Type B pancreatic cell (in vitro differentiated cells): ENCODE data around the gene PPFIBP2. TPM values are rescaled to one million over a fixed set of nuclear protein-coding genes. Genes with fewer than 3 reads are reported as not detected.

Source experiments
- DNase-seq: peaks from one replicate; pipeline ENCODE4 v3.0.0; 2021; ENCODE audit warnings: mixed read lengths; ENCODE audit not compliant: unreplicated experiment; ENCODE audit errors: extremely low spot score
- H3K27ac Mint-ChIP-seq: 2 replicates; pipeline ENCODE4 v1.8.0; 2021; ENCODE audit warnings: mild to moderate bottlenecking, mixed read lengths
- H3K27me3 Mint-ChIP-seq: 2 replicates; pipeline ENCODE4 v1.8.0; 2021; ENCODE audit warnings: mixed read lengths
- H3K36me3 Mint-ChIP-seq: 2 replicates; pipeline ENCODE4 v1.8.0; 2021; ENCODE audit warnings: mixed read lengths
- H3K4me1 Mint-ChIP-seq: one replicate; pipeline ENCODE4 v1.8.0; 2021; ENCODE audit warnings: mixed read lengths; ENCODE audit not compliant: unreplicated experiment
- H3K4me3 Mint-ChIP-seq: 2 replicates; pipeline ENCODE4 v1.8.0; 2021; ENCODE audit warnings: mild to moderate bottlenecking, mixed read lengths
- H3K9me3 Mint-ChIP-seq: 2 replicates; pipeline ENCODE4 v1.8.0; 2021; ENCODE audit warnings: mixed read lengths
- CTCF ChIP-seq: fragments of 200-600 bp; sonication (generic); conservative IDR thresholded peaks from 2 replicates; pipeline ENCODE4 v1.5.0; 2021; ENCODE audit warnings: antibody characterized with exemption, mild to moderate bottlenecking
- total RNA-seq: library from RNA; stranded (reverse); gene quantifications from 2 replicates; pipeline ENCODE4 v1.2.1, GENCODE V29; 2021; ENCODE audit warnings: low replicate concordance

PPFIBP2 gene
- total RNA-seq, 1 donor from 2014 or later = 70.7 TPM

DNA sequence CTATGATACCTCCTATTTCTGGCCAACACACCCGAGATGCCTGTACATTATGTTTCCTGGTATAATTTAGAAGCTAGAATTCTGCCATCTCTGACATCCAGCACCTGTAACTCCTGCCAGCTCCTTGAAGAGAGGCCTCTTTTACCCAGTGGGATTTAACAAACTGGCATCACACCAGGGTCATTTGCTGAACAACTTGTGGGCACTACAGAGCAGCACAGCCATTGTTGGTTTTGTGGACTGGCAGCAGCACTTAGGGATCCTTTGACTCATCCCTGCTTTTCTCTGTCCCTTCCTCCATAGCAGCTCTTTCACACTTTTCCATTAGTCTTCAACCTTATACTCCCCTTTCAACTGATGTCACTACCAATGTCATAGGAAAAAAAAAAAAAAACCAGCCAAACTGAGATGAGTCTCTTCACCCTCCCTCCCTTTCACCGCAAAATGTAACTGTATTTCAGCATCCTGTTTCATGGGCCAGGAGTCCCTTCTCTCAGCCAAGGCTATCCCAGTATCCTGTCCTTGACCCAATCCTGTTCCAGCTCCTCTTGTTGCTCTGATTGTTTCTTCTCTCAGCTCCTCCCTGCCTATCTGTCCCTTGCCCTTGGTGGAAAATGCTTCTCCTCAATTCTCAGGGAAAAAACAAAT is 68.7 kb downstream of the PPFIBP2 start:
- no peaks in the 10 kb centered on the region for H3K27me3 Mint-ChIP-seq
- peaks cover 66% of the 10 kb centered on the region for H3K4me1 Mint-ChIP-seq
- TF ChIP-seq CTCF = no peak
- DNase-seq = no peak
- no peak overlapping the region for H3K27ac Mint-ChIP-seq
- peaks cover 22% of the 10 kb centered on the region for H3K36me3 Mint-ChIP-seq
- no peaks in the 10 kb centered on the region for H3K9me3 Mint-ChIP-seq
- H3K4me3 Mint-ChIP-seq = peak overlapping the region; percentile 34

DNA sequence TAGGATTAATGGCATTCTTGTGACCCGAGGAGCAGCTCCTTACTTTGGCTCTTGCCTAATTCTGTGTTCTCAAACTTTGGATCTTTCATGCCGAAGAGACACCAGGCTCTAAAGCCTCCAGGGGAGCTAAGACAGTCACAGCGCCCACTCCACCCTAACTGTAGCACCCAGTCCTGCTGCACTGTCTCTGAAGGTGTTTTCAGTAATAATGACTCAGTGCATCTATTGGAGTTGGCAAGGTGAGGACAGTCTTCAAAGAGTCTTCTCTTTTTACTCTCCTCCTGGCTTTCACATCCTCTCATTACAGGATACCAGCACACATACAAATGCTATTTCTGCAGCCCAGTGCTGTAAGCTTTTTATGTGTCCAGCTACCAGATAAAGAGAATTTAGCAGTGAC is 69.4 kb downstream of the PPFIBP2 start:
- Mint-ChIP-seq H3K36me3 (peaks cover 25% of the 10 kb centered on the region), H3K4me3 (no peak overlapping the region), H3K27ac (no peak overlapping the region), H3K9me3 (no peaks in the 10 kb centered on the region), H3K4me1 (peaks cover 61% of the 10 kb centered on the region), H3K27me3 (no peaks in the 10 kb centered on the region)
- no peak for DNase-seq
- no peak for TF ChIP-seq CTCF

- Mint-ChIP-seq H3K4me1 (peaks cover 44% of the 10 kb centered on the region), H3K4me3 (no peak overlapping the region), H3K36me3 (peaks cover 34% of the 10 kb centered on the region), H3K27me3 (no peaks in the 10 kb centered on the region), H3K9me3 (peaks cover 4% of the 10 kb centered on the region), H3K27ac (no peak overlapping the region)
- TF ChIP-seq CTCF = no peak
- no peak for DNase-seq
Observed at GRCh38 chr11:7584910-7585309, 71.1 kb downstream of the PPFIBP2 start.

DNA sequence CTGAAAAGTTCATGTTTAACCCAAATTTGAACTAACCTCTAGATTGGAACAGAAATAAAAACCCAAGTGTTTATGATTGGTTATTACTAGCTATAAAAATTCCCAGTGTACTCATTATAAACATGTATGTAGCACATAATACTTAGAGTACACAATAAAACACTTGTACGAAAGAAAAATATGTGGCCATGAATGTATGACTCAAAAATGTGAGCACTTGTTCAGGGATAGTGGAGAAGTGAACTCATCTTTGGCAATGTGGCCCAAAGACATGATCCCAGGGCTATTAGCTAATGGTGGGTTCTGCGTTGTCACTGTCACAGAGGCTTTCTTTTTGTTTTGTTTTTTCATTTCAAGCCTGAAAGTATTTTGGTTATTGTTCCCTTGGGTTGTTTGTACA is 72.0 kb downstream of the PPFIBP2 start:
- TF ChIP-seq CTCF = no peak
- Mint-ChIP-seq H3K27ac (no peak overlapping the region), H3K36me3 (peaks cover 36% of the 10 kb centered on the region), H3K27me3 (no peaks in the 10 kb centered on the region), H3K4me3 (no peak overlapping the region), H3K9me3 (peaks cover 4% of the 10 kb centered on the region), H3K4me1 (peaks cover 39% of the 10 kb centered on the region)
- DNase-seq = no peak

DNA sequence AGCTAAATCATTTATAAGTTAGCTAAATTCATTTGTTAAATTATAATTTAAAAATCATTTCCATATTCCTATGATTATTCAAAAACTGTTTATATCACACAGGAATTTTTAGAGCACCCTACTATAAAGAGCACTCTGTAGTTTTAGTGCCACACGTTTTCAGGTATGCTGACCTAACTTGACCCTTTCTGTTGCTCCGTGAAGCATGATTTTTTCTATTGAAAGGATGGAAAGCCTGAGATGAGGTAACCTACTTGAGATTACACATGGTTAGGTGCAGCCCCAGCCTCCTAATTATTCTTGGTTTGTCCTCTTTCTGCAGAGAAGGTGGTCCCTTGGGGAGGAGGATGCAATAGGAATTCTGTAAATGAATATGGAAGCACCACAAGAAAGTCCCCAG is 72.6 kb downstream of the PPFIBP2 start:
- H3K27me3 Mint-ChIP-seq = no peaks in the 10 kb centered on the region

More for the DNA sequence above, 72.6 kb downstream of the PPFIBP2 start:
- Mint-ChIP-seq H3K4me1 (peaks cover 35% of the 10 kb centered on the region), H3K36me3 (peaks cover 37% of the 10 kb centered on the region), H3K9me3 (peaks cover 4% of the 10 kb centered on the region), H3K27ac (no peak overlapping the region), H3K4me3 (no peak overlapping the region)
- DNase-seq = no peak
- TF ChIP-seq CTCF = no peak
